Embryonic facial prominence (tissue), 1 donor: ENCODE results near the gene GGNBP2.
"Not testable (repeated sequence)": the region's sequence is repeated elsewhere in the genome, so short reads cannot be mapped to it uniquely, and the experiment has no call there.

Experiments
- DNase-seq: peaks from one replicate; pipeline ENCODE4 v3.0.0-alpha.2; 2016; ENCODE audit errors: extremely low spot score

GGNBP2 gene, protein sequence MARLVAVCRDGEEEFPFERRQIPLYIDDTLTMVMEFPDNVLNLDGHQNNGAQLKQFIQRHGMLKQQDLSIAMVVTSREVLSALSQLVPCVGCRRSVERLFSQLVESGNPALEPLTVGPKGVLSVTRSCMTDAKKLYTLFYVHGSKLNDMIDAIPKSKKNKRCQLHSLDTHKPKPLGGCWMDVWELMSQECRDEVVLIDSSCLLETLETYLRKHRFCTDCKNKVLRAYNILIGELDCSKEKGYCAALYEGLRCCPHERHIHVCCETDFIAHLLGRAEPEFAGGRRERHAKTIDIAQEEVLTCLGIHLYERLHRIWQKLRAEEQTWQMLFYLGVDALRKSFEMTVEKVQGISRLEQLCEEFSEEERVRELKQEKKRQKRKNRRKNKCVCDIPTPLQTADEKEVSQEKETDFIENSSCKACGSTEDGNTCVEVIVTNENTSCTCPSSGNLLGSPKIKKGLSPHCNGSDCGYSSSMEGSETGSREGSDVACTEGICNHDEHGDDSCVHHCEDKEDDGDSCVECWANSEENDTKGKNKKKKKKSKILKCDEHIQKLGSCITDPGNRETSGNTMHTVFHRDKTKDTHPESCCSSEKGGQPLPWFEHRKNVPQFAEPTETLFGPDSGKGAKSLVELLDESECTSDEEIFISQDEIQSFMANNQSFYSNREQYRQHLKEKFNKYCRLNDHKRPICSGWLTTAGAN

DNA sequence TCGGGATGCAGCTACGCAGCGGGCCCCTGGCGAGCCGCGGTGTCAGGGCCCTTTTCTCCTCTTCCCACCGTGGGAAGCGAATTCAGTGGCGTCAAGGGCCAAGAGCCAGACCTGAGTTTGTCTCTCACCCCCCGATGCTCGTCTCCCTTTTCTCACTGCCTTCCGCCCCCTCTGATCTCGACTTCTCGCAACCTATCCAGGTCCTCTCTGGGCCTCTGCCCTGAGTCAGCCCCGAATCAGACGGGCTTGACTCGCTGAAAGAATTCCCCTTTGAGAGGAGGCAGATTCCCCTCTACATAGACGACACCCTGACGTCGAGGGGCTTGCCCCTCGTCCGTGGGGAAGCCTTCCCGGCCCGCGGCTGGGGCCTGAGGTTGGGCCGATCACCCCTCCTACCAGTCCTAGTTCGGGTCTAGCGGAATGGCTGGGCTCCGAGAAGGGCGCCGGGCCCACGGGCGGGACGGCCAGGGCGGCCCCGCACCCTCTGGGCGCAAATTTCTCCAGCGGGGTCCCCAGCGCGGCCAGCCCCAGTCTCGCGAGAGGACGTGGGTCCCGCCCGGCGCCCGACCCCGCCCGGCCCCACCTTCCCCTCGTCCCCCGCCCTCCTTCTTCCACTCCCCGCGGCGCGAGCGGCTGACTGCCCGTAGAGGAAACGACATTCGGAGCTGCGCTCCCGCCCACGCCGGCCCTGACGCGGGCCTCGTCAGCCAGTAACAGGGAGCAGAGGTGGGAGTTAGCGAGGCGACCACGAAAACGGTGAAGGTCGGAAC lies at the start of gene GGNBP2:
GGNBP2 (plus strand) TSS at position 613 of the 770 bp plus-strand sequence. CDS start 806 bp downstream, outside the sequence.
- DNase-seq, result peak; percentile 88

DNA sequence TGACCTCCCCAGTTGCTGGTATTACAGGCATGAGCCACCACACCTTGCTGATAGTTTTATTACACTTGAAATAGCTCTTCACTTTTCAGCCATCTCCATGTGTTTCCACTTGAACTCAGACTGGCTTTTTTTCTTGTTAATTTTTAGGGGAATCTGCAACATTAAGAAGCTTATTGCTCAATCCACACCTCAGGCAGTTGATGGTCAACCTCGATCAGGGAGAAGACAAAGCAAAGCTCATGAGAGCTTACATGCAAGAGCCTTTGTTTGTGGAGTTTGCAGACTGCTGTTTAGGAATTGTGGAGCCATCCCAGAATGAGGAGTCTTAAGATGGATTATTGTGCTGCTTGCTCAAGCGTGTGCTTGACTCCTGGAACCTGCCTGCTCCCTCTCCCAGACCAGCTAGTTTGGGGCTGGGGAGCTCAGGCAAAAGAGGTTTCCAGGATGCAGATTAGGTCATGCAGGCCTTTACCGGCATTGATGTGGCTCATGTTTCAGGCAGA lies 49.6 kb upstream of the GGNBP2 start:
- no peak for DNase-seq

DNA sequence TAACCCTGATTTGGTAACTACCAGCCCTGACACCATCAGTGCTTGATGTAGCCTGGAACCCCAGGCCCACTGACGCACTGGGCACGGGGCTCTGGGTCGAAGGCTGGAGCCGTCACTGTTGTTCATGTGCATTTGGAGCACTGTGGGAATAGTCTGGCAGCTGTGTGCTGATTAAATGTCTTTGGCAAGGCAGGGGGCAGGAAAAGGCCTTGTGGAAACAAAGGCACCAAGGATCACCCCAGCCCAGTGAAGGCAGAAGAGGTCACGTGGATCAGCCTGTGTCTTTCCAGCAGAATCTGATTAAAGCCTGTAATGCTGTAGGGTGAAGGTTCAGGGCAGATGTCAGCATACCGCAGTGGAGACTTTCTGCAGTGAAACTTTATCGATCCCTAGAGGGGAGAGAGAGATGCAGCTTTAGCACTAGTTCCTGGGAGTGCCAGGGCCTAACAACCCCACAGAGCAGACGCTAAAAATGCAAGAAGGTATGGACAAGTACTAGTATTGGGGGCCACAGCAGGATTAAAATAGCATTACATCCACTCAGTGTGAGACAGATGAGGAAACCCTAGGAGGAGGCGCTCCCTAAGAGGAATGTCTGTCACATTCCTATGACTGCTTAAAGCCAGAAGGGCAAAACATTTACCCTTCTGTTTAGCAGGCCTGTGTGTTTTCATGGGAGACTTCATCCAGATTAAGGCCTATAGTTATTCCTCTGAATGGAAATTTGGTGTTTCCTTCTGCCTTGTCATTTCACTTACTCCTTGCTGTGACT lies 48.5 kb upstream of the GGNBP2 start:
- no peak for DNase-seq

DNA sequence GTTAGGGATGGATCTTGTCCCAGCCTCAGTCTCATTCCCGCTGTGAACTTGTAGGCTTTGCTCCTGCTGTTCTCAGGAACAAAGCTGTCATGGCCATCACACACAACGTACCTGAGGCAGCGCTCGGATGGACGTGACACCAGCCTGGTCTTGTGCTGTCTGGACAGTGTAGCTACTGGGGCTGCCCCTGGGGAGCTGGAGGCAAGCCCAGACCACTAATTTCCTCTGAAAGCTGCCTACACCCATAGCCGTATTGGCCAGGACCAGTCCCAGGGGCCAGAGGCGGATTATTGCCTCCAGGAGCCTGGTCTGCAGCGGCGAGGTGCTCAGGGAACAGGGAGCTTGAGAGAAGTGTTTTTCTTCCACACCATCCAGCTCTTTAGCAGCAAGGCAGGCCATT lies 46.6 kb upstream of the GGNBP2 start:
- no peak for DNase-seq

DNA sequence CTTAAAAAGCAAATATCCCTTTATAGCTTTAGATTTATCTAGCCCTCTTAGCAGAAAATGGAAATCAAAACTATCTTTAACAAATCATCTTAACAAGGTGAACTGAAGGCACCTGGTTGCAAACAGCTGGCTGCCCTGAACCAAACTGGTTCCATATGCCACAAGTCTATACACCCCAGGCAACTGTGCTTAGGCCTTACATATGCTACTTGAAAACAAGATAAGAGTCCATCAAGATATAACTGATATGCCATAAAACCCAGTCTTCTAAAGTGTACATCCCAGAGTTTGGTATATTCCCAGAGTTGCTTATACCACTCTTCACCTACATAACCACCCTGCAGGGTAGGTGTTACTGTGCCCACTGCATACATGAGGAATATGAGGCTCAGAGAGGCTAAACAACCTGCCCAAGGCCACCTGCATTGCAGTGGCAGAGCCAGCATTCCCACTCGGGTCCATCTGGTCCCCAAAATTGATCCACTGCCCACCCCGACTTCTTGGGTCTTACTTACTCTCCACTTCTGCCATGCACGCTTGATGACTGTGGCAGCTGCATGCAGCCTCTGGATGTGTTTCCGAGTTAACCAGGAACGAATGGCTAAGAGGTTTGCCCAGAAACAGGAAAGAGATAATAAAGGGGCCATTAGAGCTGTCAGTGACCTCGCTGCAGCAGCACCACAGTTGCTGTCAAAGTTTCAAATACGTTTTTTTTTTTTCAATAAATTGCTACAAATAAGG lies 46.0 kb upstream of the GGNBP2 start:
- DNase-seq, result no peak

DNA sequence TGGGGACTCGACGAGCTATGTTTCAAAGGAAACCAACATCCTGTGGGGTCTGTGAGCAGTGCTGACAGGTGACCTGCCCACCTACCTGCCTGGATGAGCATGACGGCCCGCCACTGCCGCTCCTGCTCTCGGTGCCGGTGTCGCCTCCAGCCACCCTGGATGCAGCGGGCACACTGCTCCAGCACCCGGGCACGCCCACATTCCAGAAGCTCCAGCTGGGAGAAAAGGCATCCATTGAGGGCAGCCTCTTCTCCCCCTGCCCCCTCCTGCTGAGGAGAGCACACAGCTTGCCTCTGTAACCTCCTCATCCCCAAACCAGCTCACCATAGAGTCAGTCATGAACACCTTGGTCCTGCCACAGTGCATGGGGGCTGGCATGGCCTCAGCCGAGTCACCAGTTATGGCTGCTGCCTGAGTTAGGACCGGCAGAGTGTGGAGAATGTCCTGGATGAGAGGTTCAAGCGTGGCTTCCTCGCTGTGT lies 43.9 kb upstream of the GGNBP2 start:
- DNase-seq, result no peak

DNA sequence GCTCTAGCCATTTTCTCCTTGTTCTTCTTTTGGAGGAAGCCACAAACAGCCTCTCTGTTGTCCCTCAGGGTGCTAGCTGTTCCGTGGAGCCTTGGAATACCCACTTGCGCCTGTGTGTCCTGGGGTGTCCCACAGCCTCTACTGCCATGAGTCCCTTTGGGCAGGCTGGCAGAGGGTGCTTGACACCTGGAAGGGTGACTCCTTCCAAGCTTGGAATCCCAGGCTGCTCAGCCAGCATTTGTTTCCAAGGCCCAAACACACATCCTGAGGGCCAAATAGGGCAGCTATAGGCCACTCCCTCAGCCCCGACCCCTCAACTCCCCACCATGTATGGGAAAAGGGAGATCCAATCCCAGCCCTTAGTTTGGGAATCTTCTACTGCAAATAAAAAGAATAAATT lies 43.4 kb upstream of the GGNBP2 start:
- no peak for DNase-seq

DNA sequence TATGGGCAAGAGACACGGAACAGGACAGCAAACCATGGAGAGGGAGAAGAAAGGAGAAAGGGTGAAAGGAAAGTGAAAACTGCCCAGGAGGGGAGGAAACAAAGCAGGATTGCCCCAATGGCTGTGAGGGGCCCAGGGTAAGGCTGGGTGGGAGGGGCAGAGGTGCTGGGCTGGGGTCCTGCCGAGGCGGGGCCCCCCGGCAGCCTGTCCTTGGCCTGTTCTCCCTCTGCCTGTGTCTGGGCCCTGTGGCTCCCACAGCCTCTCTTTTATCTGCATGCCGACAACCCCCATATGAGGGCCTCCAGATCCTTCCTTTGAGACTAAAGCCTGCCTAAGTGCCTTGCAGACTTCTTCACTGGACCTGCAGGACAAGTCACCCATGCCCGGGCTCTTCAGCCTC lies 42.8 kb upstream of the GGNBP2 start:
- no peak for DNase-seq

DNA sequence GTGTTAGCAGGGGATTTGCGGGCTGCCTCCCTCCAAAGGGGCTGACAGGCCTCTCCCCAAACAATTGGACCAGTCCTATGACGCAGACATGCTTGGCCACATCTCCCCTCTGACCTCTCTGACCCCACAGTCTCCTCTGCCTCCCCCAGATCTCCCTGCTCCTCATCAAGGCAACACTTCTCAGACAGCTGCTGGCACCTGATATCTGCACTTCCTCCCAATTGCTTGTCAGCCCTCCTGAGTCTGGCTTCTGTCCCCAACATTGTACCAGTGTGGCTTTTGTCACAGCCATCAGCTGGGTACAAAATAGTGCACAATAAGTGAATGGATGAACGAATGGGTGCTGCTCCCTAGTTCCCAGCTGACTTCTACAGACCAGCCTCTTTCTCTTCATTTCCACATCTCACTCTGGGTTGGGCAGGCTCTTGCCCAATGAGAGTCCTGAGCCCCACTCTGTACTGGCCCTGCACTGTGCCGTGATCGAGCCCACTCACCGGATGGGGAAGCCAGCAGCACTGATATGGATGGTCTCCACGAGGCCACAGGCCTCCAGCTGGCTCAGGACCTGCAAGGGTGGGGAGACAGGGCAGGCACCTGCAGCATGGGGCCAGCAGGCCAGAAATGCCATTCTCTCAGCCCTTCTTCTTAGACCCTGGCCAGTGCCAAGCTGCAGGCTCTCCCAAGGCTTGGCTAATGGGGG lies 41.1 kb upstream of the GGNBP2 start:
- DNase-seq, result no peak

DNA sequence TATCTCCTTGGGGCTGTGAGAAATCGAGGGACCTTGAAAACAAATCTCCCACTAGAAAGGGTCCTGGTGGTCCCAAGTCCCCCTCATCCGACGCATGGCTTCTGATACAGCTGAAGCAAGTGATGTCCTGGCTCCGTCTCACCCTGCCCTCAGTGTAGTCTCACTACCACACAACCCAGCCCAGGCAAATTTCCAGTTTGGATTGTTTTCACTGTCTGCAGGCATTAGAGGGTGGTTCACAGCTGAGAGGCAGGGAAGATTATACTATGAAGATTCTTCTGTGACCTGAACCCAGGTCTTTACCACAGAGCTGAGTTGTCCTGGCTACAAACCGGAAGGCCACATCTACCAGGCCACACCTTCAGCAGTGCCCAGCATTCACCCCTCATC lies 40.6 kb upstream of the GGNBP2 start:
- no peak for DNase-seq

DNA sequence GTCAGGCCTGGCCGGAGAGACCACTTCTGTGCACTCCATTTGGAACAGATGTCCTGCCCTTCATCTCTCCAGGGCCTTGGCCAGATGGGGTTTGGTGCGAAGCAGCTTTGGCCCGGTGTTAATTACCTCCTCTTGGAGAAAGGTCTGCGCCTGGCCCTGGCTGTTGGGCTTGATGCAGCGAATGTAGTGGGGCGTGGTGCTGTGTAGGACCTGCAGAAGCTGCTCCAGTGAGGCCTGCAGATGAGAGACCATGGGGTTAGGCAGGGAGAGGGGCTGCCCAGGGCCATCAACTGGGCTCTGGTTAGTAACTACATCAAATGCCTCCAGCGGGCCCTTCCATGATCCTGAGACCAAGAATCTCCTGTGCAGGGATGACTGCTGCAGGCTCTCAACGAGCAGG lies 39.5 kb upstream of the GGNBP2 start:
- no peak for DNase-seq

DNA sequence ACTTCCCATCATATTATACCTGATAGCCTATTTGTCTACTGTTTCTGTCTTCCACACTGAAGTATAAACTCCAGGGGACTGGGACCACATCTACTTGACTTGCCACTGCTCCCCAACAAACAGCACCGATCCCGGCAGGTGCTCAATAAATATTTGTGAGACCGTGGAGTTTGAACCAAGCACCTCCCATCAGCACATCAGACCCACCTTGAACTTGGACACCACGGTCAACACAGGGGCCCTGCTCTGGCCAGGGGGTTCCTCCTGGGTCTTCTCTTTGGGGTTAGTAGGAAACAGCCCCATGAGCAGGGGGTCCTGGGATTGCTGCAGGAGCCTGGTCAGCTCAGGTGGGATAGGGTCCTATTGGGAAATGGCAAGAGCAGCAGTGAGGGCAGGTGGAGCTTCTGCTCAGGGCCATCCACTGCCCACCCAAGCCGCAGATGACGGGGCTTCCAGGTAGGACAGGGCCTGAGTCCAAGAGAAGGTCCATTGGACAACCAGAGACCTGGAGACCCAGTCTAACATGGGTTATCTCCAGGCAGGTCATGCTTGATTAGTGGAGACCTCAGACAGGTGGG lies 38.4 kb upstream of the GGNBP2 start:
- DNase-seq, result no peak

DNA sequence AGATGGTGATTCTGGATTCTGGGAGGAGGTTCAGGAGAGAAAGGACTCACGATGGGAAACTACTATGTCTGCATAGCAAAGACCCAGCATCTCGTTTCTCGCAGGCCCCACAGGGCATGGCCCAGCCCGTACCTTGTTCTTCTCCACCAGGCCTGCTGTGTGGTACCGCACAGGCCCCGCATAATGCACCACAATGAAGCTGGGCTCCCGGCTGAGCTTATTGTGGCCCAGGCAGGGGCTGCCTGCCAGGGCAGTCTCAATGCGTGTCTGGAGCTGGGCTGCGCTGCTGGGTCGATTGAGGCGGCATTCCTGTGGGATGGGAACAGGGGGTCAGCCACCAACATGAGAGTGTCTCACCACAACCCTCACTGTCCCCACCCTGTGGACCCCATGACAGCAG lies 37.9 kb upstream of the GGNBP2 start:
- DNase-seq, result no peak

DNA sequence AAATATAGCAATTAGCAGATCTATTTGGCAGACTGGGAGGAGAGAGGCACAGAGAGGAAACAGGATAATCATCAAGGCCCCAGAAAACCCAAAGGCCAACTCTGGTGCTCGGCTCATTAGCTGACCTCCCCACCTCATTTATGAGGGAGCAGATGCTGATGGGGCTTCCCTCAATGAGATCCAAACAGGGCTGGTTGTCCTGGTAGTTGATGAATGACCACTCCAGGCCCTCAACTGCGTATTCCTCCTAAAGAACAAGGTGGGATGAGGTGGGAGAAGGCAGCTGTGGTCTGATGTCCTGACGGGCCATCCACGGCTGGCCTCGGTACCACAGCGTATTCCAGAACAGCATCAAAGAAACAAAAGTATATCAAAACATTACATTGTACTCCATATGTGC lies 37.5 kb upstream of the GGNBP2 start:
- DNase-seq, result no peak

DNA sequence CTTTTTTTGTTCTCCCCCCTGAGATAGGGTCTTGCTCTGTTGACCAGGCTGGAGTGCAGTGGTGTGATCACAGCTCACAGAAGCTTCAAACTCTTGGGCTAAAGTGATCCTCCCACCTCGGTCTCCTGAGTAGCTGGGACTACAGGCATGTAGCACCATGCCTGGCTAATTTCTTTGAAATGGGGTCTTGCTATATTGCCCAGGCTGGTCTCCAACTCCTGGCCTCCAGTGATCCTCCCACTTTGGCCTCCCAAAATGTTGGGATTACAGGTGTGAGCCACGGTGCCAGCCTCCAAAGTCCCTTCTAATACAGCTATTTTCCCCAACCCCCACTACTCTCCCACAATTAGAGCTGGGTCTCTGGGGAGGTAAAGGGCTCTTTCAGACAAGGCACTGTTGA lies 36.3 kb upstream of the GGNBP2 start:
- DNase-seq, result not testable (repeated sequence)

DNA sequence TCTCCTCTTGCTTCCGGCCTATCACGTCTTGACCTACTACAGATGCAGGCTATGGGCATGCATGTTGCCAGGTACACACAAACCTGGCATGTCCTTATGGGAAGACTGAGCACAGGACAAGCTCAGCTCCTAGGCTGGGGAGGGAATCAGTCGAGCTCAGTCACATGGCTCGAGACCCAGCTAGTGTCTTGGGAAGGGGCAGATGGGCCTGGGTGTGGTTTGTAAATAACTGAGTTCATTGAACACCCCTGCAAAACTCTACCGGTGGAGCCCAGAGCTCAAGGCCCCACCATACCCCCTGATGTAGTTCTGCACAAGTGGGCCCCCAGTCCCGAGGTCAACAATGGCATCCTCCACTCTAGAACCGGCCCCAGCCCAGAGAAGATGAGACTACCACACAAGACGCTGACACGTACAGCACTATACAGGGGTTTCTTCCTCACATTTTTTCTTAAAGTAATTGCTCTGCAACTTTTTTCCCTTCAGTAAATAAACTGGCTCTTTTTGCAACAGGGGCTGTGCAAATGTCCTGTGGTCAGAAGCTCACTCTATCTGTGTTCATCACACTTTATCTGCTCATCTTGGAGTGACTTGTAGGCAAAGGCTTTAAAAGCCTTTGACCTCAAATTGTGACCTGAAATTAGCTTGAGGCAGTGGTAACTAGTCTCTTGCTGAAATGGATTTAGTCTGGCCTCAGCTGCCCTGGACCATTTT lies 35.3 kb upstream of the GGNBP2 start:
- DNase-seq, result no peak

DNA sequence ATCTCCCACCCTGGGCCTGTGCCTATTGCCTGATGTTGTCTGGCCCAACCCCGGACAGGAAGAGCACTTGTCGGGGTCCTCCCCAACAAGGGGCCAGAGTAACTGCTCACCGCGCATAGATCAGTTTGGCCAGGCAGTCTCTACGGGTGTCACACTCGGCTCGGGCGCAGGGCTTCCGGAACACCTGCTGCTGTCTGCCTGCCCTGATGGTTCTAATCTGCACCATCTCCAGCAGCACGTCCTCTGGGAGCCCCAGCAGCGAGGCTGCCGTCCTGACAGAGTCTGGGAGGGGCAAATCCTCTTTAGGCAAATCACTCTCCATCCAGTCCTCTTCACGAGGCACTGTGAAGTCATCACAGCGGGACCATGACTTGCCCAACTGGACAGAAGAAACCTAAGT lies 34.1 kb upstream of the GGNBP2 start:
- no peak for DNase-seq

DNA sequence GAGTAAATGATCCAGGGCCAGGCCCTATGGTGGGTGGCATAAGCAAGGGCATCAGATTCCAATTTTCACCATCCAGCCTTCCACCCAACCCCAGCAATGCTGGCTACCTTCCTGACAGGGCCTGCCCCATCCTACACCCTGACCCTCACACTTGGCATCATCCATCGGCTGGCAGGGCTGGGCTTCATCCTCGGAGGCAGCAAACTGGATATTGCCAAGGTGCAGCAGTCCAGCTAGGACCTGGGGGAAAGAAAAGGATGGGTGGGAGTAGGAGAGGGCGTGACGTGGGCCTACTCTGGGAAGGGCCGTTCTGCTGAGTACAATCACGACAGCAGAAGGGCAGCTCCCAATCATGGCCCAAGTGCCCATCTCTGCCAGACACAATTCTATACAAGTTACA lies 33.5 kb upstream of the GGNBP2 start:
- DNase-seq, result no peak

DNA sequence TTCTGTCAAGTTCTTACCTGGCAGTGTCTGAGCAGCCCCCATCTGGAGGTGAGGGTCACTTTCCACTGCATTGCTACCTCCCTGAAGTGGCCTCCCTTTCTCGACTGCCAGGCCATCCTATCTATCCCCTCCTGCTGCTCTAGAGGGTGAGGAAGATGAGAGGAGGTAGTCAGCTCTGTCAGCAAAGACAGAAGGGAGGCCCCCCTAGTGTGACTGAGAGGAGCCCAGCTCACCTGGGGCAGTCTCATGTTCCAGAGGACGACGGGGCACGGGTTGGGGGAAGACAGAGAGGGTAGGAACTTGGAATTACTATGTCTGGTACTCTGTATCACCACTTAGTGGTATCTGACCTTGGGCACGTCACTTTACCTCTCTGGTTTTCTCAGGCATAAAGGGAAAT lies 32.1 kb upstream of the GGNBP2 start:
- no peak for DNase-seq
